Sigmoid colon (tissue), 7 donors: ENCODE results near the gene CCDC85B. TPM values are rescaled to one million over a fixed set of nuclear protein-coding genes. Genes with fewer than 3 reads are reported as not detected.

Source experiments
- DNase-seq: peaks from one replicate; pipeline ENCODE4 v3.0.0-alpha.2; 2019
- H3K27ac ChIP-seq, 4 donors: fragments of 200-600 bp; sonication (generic); one replicate each; pipeline ENCODE4 v1.5.1; 2016 to 2019; ENCODE audit warnings: mild to moderate bottlenecking in 1 of 4
- H3K27me3 ChIP-seq, 3 donors: fragments of 200-600 bp; sonication (generic); one replicate each; pipeline ENCODE4 v1.5.1; 2019; ENCODE audit warnings: mild to moderate bottlenecking in 1 of 3
- H3K36me3 ChIP-seq, 4 donors: fragments of 200-600 bp; sonication (generic); one replicate each; pipeline ENCODE4 v1.5.1; 2016 to 2019
- H3K4me1 ChIP-seq, 4 donors: fragments of 200-600 bp; sonication (generic); one replicate each; pipeline ENCODE4 v1.5.1; 2017 to 2019
- H3K4me3 ChIP-seq, 4 donors: fragments of 200-600 bp; sonication (generic); one replicate each; pipeline ENCODE4 v1.5.1; 2017 to 2019; ENCODE audit warnings: mild to moderate bottlenecking in 2 of 4, moderate library complexity in 1 of 4
- H3K9me3 ChIP-seq, 4 donors: fragments of 200-600 bp in 3 of 4; sonication (generic) in 3 of 4; one replicate each; pipeline versions ENCODE4 v1.5.1 to v1.6.1; 2013 to 2019
- EP300 ChIP-seq, 4 donors: sonication (generic); formaldehyde crosslinking; IDR thresholded peaks; one replicate each; pipeline ENCODE4 v1.6.1; 2017; ENCODE audit warnings: antibody characterized with exemption in 4 of 4
- POLR2A ChIP-seq, 2 donors: fragments of 450-650 bp; IDR thresholded peaks; one replicate each; pipeline ENCODE4 v1.6.1; 2016; ENCODE audit warnings: antibody characterized with exemption in 2 of 2, mild to moderate bottlenecking in 2 of 2, moderate library complexity in 2 of 2
- POLR2AphosphoS5 ChIP-seq, 4 donors: sonication (generic); formaldehyde crosslinking; IDR thresholded peaks; one replicate each; pipeline ENCODE4 v1.6.1; 2017; ENCODE audit warnings: antibody characterized with exemption in 4 of 4
- WGBS, 2 donors: extraction: QIAGEN DNeasy Blood & Tissue Kit; methylation state at CpG; one replicate each; pipeline ENCODE4 v1.1.7; 2013; 5-methylcytosine and 5-hydroxymethylcytosine counted together
- intact Hi-C: fragments of 100-400 bp; cut with DNase I; formaldehyde crosslinking; loops from one replicate; pipeline ENCODE4 v1.15.1; 2023
- polyA plus RNA-seq, 3 donors: library from polyadenylated mRNA; stranded (reverse); fragments of 200-250 nt; gene quantifications; one replicate each; pipeline ENCODE4 v1.2.3, GENCODE V29; 2013
- total RNA-seq, 4 donors: library from RNA; depleted of rRNA; stranded (reverse); fragments of >200 nt; gene quantifications; one replicate each; pipeline ENCODE4 v1.1.0, GENCODE V29; 2016
- TF ChIP-seq, protein P1 (sequence below), 4 experiments: fragments of 450-650 bp in 3 of 4; fragments of 200-600 bp in 1 of 4; IDR thresholded peaks; one replicate each; pipeline ENCODE4 v1.5.1; 2016 to 2019; ENCODE audit warnings: antibody characterized with exemption in 4 of 4, mild to moderate bottlenecking in 3 of 4, moderate library complexity in 2 of 4
- donor health status: healthy with polysubstance abuse.
- donor health status: Bipolar disorder and iron deficiency.
- donor health status: healthy.

CCDC85B gene
- total and polyA plus RNA-seq, 7 donors, result 4.2 to 73.6 (median 57.1) TPM

DNA sequence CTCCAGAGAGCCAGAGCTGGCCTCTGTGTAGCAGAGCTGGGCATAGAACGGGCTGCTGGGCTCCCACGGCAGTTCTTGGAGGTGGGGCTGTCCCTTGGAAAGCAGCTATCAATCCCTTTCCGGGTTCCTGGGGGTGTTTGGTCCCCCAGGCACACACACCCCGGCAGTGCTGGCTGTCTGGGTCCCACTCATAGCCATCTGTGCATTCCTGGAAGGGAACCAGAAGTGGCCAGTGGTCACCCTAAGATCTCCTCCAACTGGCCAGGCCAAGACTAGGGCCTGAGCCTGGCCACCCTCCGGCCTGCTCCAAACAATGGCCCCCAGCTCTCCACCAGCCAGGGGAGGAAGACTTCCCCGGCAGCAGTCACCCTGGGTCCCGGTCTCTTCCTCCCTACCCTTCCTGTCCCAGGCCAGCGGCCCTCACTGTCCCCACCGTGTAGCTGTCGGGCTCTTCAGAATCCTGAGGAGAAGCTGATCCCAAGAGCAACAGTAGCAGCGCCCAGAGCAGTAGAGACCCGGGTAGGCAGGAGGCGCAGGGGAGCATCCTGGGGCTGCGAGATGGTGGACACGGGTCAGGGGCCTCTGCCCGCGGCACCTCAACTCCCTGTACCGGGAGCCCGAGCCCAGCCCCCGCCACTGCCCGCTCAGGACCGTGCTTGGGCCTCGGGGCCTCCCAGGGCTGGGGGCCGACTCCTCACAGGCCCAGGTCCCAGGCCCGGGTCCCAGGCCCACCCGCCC, 18.5 kb upstream of the CCDC85B start:
- Histone ChIP-seq H3K4me1 (peaks cover 0 to 51% (median 38%) of the 10 kb centered on the region in 4 donors), H3K9me3 (no peaks in the 10 kb centered on the region), H3K4me3 (peak overlapping the region; percentile 45 to 81 (median 66)), H3K36me3 (peaks cover 5 to 35% (median 15%) of the 10 kb centered on the region in 4 donors), H3K27me3 (no peaks in the 10 kb centered on the region), H3K27ac (peak overlapping the region; percentile 93 to 98 (median 96))
- intact Hi-C loops, result no loop called here
- TF ChIP-seq, protein P1, sequence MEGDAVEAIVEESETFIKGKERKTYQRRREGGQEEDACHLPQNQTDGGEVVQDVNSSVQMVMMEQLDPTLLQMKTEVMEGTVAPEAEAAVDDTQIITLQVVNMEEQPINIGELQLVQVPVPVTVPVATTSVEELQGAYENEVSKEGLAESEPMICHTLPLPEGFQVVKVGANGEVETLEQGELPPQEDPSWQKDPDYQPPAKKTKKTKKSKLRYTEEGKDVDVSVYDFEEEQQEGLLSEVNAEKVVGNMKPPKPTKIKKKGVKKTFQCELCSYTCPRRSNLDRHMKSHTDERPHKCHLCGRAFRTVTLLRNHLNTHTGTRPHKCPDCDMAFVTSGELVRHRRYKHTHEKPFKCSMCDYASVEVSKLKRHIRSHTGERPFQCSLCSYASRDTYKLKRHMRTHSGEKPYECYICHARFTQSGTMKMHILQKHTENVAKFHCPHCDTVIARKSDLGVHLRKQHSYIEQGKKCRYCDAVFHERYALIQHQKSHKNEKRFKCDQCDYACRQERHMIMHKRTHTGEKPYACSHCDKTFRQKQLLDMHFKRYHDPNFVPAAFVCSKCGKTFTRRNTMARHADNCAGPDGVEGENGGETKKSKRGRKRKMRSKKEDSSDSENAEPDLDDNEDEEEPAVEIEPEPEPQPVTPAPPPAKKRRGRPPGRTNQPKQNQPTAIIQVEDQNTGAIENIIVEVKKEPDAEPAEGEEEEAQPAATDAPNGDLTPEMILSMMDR (IDR thresholded peaks at IDR 0.05), result peak in 1 of 4 experiments; percentile 16
- TF ChIP-seq POLR2AphosphoS5 (IDR thresholded peaks at IDR 0.05) (peak in 1 of 4 donors; percentile 4), POLR2A (IDR thresholded peaks at IDR 0.05) (no peak), EP300 (IDR thresholded peaks at IDR 0.05) (no peak)
- 64 to 66% methylated on average over 26 of the region's 26 CpGs for WGBS, 2 donors
- DNase-seq, result peak; percentile 78

DNA sequence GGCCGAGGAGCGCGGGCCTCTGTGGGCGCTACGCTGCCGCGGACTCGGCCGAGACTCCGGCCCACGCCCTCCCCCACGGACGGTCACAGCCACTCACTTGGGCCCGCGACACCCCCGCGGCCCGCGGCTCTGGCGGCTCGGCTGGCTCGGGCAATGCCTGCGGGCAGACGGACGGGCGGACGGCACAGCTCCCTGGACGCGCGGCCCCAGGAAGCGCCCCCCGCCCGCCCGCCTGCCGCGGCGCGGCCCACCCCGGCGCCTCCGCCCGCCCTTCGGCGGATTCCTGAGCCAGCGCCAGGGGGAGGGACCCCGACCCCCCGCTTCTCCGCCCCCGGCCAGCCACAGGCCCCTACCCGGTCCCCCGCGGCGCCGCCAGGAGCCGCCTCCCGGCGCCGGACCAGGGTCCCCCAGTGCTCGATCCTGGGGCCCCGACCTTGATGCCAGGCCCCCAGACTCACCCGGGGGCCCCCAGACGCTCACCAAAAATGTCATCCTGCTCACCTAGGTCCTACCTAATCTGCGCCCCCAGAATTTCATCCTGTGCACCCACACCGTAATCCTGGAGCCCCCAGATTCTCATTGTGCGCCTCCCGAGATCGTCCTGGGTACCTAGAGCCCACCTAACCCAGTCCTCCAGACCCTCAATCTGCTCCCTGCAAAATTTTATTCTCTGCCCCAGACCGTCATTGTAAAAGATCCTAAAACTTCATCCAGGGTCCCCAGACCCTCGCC, 17.7 kb upstream of the CCDC85B start, which contains the start of gene EFEMP2:
Gene EFEMP2, minus strand, starts transcription at position 215 of the 732 bp plus-strand sequence. CDS start 446 bp downstream, outside the sequence.
- 3 to 4% methylated on average over 69 of the region's 69 CpGs for WGBS, 2 donors
- Histone ChIP-seq H3K4me1 (peaks cover 0 to 47% (median 31%) of the 10 kb centered on the region in 4 donors), H3K27me3 (no peaks in the 10 kb centered on the region), H3K36me3 (peaks cover 0 to 27% (median 8%) of the 10 kb centered on the region in 4 donors), H3K4me3 (peak within 1 kb of the TSS; percentile 45 to 81 (median 66)), H3K9me3 (no peaks in the 10 kb centered on the region), H3K27ac (peak within 1 kb of the TSS; percentile 93 to 98 (median 96))
- intact Hi-C loops, result no loop called here
- DNase-seq, result peak; percentile 83
- TF ChIP-seq EP300 (IDR thresholded peaks at IDR 0.05) (no peak), POLR2AphosphoS5 (IDR thresholded peaks at IDR 0.05) (peak in 1 of 4 donors; percentile 47), POLR2A (IDR thresholded peaks at IDR 0.05) (no peak)
- TF ChIP-seq, protein P1 (IDR thresholded peaks at IDR 0.05), result no peak

DNA sequence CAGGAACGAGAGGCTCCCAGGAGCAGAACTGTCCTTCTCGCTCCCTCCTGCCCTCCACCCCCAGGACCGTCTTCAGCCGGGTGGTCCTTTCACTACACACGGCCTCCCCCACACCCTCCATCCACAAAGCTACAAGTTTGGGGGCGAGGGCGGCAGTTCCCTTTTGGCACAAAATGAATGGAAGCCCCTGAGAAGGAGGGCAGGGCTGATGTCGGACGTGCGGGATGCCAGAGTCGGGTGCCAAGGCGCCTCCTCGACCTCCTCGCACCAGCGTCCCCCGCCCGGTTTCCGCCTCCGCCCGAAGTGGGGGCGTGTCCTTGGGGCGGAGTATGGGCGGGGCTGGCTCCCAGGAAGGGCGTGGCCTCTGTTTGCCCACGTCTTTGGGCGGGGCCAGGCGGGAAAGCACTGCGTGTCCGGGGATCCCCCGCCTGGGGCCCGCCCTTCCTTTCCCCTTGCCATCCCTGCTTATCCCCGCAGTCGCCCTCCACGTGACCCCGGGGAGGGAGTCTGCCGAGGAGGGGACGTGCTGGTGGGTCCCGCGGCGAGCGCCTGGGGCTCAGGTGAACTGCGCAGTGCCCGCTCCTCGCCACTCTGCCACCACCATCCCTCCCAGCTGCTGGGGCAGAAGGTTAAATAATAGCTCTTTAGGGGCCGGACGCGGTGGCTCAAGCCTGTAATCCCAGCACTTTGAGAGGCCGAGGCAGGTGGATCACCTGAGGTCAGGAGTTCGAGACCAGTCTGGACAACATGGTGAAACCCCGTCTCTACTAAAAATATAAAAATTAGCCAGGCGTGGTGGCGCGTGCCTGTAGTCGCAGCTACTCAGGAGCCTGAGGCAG, 16.9 kb upstream of the CCDC85B start:
- no peaks in the 10 kb centered on the region for H3K9me3 ChIP-seq
- TF ChIP-seq POLR2A (IDR thresholded peaks at IDR 0.05) (peak; percentile 88 to 92), EP300 (IDR thresholded peaks at IDR 0.05) (no peak), POLR2AphosphoS5 (IDR thresholded peaks at IDR 0.05) (peak; percentile 97 to 98 (median 97))
- TF ChIP-seq, protein P1 (IDR thresholded peaks at IDR 0.05), result no peak
- 4 to 7% methylated on average over 54 of the region's 54 CpGs for whole genome bisulfite sequencing, 2 donors
- H3K27me3 ChIP-seq, result no peaks in the 10 kb centered on the region
- H3K4me1 ChIP-seq, result peaks cover 0 to 39% (median 28%) of the 10 kb centered on the region in 4 donors
- DNase-seq, result peak; percentile 99
- H3K4me3 ChIP-seq, result peak overlapping the region; percentile 45 to 81 (median 66)
- intact Hi-C loops, result no loop called here
- H3K36me3 ChIP-seq, result peaks cover 0 to 19% (median 4%) of the 10 kb centered on the region in 4 donors
- peak overlapping the region; percentile 93 to 98 (median 96) for H3K27ac ChIP-seq

DNA sequence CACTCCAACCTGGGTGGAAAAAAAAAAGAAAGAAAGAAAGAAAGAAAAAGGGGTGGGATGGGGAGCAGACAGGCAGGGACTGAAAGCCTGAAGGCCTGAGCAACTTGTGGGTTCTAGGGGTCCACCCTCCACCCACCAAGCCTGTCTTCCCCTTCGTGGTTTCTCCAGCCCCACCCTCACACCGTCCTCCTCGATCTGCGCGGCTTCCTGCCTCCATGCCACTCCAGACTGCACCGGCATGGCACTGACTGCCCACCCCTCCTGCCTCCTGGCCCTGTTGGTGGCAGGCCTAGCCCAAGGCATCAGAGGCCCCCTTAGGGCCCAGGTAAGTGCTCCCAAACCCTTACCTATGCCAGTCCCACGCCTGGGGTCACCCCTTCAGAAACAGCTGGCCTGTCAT, 10.9 kb upstream of the CCDC85B start, which contains the start of gene CTSW:
Gene CTSW, plus strand, starts transcription at position 221 of the 400 bp plus-strand sequence. Its CDS starts 18 bp downstream, at position 239.
- intact Hi-C loops, result no loop called here
- H3K27me3 ChIP-seq, result no peaks in the 10 kb centered on the region
- WGBS, 2 donors, result 36 to 42% methylated on average over 7 of the region's 7 CpGs
- no peak for DNase-seq
- no peaks in the 10 kb centered on the region for H3K9me3 ChIP-seq
- H3K4me3 ChIP-seq, result no peak within 1 kb of the TSS
- no peak within 1 kb of the TSS for H3K27ac ChIP-seq
- TF ChIP-seq EP300 (IDR thresholded peaks at IDR 0.05), result no peak
- TF ChIP-seq, protein P1 (IDR thresholded peaks at IDR 0.05), result no peak
- no peak for TF ChIP-seq POLR2A (IDR thresholded peaks at IDR 0.05)
- no peak for TF ChIP-seq POLR2AphosphoS5 (IDR thresholded peaks at IDR 0.05)
- H3K4me1 ChIP-seq, result peaks cover 0 to 6% (median 5%) of the 10 kb centered on the region in 4 donors
- H3K36me3 ChIP-seq, result peaks cover 4 to 26% (median 10%) of the 10 kb centered on the region in 4 donors
